CD4-positive, alpha-beta T cell treated with Interleukin-12 subunit alpha and Interleukin-12 subunit beta, for 1 hour (primary cell): ENCODE results near the gene RFT1.
"Not testable (repeated sequence)": the region's sequence is repeated elsewhere in the genome, so short reads cannot be mapped to it uniquely, and the experiment has no call there.

Experiments
- DNase-seq: peaks from one replicate; pipeline ENCODE4 v3.0.0-alpha.2; 2020

Gene RFT1

DNA sequence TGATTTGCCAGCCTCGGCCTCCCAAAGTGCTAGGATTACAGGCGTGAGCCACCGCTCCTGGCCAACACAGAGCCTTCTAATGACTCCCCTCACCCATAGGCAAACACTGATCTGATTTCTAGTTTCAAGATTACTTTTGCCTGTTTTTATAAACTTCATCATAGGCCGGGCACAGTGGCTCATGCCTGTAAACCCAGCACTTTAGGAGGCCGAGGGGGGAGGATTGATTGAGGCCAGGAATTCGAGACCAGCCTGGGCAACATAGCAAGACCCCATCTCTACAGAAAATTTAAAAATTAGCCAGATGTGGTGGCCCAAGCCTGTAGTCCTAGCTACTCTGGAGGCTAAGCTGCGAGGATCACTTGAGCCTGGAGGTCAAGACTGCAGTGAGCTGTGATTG lies 76.0 kb downstream of the RFT1 start:
- not testable (repeated sequence) for DNase-seq

GRCh38 chr3:53051929-53052328 lies 78.3 kb downstream of the RFT1 start:
- no peak for DNase-seq

DNA sequence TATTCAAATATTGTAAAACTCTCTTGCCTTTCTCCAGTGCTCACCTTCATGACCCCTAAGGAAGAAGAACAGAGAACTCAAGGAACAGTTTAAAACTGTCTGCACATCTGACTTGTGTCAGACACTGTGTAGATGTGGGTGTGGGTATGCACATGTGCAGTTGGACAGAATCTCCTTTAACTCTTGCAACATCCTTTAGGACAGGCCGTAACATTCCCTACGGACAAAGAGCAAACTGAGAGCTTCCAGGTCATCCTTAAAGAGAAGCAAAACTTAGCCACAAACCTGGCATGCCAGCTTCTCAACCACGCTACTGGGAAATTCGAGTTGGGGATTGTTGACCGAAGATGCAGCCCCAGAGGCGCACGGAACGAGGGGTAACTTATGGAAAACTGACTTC lies 80.2 kb downstream of the RFT1 start:
- DNase-seq, result no peak

GRCh38 chr3:53046171-53047170 lies 83.8 kb downstream of the RFT1 start:
- peak; percentile 75 for DNase-seq

DNA sequence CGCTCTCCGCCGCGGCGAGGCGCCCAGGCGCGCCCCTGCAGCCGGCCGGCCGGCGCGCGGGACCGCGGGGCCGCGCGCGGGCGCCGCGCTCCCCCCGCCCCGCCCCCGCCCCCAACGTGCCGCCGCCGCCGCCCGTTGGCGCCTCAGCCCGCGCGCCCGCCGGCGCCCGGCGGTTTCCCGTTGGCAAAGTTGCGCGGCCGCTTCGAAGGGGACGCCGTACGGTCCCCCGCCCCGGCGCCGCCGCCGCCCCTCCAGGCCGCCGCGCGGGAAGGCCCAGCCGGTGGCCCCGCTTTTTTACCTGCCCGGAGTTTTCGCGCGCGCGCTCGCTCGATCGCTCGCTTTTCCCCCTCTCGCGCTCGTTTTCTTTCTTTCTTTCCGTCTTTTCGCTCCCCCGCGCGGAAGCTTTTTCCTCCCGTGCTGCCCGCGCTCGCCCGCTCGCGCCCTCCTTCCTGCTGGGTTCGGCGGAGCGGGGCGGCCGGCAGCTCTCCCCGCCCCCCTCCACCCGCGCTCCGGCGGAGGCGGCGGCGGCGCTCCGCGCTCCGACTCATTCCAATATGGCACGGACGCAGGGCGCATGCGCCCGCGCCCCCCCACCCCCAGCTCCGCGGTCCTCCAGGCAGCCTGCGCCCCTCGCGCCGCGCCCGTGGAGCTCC lies 84.6 kb downstream of the RFT1 start, which contains the start of gene SFMBT1:
Gene SFMBT1 (minus strand): TSS at position 556 of the 653 bp plus-strand sequence. CDS start 76,945 bp downstream, outside the sequence.
- peak; percentile 85 for DNase-seq

DNA sequence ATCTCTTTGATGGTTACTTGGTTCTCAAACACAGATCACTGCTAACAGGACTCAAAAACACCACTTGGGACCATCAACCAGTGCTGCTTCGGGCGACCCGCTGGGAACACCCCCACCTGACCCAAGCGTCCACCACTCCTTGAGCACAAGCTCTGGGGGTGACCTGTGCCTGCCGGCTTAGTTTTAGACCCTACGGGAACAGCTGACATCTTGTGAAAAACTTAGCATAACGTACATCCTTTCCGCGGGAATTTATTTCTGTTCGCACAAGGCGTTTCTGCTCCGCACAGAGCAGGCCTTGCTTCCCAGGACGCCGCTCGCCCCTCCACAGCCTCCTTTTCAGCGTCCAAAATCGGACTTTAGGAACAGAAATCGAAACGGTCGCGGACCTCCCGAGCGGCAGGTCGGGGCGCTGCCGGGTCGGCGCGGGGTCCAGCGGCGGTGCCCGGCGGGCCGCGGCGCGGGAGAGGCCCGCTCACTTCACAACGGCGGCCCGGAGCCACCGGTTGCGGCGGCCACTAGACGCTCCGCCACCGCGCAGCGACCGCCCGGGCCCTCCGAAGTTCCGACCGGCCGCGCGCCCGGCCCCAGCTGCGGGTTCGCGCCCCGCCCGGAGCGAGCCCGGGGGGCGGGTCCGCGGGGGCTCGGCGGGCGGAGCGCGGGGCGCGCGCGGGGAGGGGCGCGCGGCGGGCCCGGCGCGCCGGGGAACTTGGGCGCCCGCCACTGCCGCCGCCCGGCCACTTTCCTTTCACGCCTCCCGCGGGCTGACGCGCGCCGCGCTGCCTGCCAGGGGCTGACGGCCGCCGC lies 85.3 kb downstream of the RFT1 start:
- DNase-seq, result peak; percentile 81

DNA sequence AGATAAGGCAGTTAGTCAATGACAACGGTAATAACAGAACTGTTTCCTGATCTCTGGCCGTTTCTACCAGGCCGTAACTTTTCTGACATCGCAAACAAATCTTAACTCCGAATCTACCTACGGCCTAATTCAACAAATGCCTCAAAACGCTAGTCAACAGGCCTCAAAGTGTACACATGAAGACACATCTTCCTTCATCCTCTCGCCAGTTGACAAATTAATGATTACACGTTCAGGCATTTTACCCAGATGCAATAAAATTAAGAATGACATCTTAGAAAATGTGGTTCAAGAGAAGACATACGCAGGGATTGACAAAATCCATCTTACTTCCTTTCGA lies 85.9 kb downstream of the RFT1 start:
- no peak for DNase-seq

DNA sequence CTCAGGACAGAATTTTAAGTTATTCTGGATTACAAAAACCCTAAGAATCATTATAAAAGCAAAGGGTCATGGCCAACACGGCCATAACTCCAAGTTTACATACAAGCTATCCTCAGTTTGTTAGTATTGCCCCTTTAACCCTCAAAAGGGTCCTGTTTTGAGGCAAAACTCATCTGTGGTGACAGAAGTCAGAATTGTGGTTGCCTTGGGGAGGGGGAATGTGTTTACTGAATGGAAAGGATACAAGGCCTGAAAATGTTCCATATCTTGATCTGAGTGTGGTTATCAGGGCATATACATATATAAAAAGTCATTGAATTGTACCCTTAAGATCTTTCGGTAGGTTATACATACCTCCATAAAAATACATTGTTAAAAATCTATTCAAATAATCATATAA lies 86.5 kb downstream of the RFT1 start:
- peak; percentile 26 for DNase-seq

DNA sequence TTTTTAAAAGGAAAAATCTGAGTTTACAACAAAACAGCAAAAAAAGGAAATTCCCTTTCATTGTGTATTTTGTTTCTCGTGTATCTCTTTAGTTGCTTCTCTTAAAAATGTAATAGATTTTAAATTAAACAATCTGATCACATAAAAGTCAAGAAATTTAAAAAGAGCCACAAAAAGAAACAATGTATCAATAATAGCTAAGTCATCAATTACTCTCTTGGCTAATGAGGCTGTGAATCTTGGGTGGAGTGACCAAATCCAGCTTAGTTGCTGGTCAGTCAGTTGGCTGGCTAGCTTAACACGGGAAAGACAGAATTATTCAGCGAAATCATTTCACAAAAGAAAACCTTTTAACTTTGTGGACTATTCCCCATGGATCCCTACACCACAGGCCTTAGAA lies 87.6 kb downstream of the RFT1 start:
- no peak for DNase-seq

- no peak for DNase-seq
Observed at GRCh38 chr3:53040351-53040820, 89.8 kb downstream of the RFT1 start.

DNA sequence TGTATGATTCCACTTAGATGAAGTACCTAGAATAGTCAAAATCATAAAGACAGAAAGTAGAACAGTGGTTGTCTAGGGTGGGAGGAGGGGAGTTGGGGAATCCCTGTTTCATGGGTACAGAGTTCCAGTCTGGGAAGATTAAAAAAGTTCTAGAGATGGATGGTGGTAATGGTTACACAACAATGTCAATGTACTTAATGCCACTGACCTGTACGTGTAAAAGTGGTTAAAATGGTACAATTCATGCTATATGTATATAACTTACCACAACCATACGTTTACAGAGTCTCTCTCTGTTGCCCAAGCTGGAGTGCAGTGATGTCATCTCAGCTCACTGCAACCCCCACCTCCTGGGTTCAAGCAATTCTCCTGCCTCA lies 90.9 kb downstream of the RFT1 start:
- DNase-seq, result no peak

DNA sequence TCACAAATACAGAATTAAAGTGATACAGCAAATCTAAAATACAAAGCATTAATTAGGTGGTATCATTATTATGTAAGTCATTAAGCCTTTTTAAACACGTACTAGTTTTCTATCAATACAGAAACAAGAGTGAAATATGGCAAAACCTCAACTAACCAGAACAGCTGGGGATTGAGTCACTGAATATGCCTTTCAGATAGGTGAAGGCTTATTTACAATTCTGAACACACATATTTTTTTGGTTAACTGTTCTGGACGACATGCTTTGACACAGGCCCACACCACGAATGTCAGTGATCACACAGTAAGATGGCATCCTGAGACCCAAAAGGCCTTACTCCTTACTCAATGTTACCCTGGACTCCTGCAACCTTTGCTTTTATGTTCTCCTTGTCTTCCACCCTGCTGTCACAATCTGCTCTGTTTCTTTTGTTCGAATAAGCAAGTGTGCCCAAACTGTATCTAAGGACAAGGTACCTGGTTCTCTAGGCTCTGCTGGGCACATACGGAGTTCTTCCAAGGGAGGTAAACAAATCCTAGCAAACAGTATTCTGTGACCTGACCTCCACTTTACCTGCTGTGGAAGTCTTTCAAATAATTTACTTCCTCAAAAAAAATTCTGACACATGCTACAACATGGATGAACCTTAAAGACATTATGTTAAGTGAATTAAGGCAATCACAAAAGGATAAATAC lies 91.4 kb downstream of the RFT1 start:
- no peak for DNase-seq
